ENCODE results near the gene TPH2.

TPH2 gene

DNA sequence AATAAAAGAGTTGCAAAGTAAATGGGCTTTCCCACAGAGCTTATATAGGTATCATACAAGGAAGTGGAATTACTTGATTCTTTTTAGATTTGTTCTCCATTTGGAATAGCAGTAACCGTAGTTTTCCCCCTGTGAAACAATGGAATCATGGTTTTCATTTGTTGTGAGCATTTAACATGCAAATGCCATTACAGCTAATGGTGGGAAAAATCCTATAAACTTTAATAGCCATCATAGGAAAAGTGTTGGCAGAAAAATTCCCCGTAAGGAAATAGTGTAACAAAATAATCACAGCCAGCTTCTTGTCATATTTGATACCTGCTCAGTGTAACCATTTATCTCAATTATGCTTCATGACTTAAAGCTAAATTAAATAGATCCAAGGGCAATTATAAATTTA, 95.3 kb downstream of the TPH2 start:
- DNase-seq (ENCODE audit: low read depth) = no peak

DNA sequence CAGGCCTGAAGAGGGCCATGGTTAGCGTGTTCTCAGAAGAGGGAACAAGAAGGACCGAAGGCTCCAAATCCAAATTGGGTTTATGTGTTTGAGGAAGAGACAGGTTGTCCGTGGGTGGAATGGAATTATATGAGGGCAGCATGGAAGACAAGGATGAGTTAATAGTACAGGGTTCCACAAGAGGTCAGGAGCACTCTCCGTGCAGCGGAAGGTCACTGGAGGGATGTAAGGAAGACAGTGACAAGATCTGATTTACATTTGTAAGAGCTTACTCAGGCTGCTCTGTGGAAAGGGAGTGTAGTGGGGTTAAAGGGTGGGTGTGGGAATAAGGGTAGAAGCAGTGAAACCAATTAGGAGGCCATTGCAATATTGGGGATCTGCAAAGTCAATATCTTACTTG, 97.0 kb downstream of the TPH2 start:
- DNase-seq (ENCODE audit: low read depth) = no peak

DNA sequence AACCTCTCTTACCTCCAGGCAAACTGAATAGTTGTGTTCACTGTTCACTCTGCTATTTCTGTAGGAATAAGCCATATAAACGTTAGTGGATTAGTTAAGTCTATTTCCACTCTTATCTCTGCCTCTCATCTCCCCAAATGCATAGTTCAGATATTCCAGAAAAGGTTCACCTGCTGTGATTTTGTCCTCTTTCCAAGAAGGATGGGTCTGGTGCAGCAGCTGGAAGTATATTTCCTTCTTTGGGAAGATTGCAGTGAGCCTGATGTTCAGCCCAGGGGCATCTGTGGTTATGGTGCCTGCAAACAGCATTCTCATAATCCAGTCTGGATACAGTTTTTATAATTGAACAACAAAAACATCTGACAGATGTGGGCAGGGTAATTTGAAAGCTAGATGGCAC, 97.7 kb downstream of the TPH2 start:
- DNase-seq (ENCODE audit: low read depth) = no peak

DNA sequence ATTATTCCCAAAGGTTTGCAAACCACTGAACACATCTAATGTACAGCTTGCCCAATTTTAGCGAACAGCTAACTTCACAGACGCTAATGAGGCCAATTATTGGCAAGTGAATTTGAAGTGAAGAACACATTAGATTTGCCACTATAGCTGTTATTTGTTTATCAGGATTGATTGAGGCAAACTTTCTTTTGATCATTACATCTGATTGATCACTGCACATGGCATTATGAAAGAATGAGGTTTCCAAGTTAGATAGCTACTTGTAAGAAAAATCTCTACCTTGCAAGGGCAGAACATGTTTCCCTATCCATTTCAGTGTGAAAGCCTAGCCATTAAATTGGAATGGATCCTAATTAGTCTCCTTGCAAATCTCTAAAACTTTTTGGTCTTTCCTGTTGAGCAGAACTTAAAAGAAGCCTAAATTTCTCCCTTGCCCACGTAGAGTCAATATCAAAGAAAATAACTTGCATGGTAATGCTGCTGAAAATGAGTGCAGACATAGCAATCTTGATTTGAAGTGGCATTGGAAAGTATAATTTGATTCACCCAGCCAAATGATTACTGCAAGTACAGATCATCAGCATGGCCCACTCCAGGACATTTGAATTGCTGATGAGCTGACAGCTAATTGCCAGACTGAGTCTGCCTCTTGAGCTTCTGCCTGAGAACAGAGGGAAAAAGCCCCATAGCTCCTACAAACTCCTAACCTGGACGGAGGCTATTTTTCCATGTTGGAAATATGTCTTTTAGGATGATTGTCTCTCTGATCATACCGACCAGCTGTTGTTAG, 98.6 kb downstream of the TPH2 start:
- DNase-seq (ENCODE audit: low read depth) = no peak

DNA sequence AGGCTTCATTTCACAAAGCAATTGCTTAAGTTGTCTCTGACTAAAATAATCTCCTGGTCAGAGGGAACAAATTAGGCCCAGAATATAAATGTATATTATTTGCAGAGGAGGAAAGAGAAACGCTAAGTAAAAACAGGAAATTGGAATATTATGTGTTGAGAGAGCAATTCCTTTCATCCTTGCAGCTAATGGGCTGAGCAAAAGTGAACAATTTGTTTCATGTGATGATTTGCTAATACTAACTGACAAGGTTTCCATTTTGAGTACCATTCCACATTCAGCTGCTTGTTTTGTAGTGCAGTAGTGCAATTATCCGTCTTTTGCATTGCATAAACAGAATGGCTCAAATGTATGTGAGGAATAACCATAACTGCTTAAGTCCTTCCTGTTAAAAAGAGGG, 103.2 kb downstream of the TPH2 start:
- DNase-seq (ENCODE audit: low read depth) = no peak

DNA sequence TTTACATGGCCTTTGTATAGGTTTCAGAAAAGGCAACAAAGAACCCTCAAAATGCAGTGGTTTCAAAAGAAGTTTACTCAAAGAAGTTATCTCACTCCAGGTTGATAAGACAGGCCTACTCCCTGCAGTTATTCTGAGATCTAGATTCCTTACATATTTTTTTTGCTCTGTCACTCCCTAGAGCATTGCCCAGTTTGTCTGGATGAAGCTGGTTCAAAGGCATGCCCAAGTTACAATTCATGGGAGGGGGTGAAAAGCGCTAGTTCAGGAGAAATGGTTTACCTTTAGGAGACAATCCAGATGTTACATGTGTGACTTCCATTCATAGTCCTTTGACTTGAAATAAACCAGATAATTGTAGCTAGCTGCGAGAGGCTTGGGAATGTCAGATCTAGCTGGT, 115.0 kb downstream of the TPH2 start:
- DNase-seq (ENCODE audit: low read depth) = no peak

DNA sequence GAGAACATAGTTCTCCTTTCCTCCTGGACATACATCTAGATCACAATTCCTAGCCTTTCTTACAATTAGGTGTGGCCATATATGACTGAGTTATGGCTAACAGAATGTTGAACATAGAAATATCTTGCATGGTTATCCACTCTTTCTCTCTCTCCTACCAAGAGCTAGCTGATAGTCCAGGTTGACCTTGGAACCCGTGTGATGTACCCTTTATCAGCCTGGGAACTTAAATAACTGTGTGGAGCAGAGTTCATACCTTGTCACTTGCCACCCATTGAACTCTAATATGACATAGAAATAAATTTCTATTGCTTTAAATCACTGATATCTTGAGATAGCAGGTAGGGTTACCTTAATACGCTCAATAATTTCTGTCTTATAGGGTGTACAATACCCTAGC, 115.9 kb downstream of the TPH2 start:
- DNase-seq (ENCODE audit: low read depth) = no peak

DNA sequence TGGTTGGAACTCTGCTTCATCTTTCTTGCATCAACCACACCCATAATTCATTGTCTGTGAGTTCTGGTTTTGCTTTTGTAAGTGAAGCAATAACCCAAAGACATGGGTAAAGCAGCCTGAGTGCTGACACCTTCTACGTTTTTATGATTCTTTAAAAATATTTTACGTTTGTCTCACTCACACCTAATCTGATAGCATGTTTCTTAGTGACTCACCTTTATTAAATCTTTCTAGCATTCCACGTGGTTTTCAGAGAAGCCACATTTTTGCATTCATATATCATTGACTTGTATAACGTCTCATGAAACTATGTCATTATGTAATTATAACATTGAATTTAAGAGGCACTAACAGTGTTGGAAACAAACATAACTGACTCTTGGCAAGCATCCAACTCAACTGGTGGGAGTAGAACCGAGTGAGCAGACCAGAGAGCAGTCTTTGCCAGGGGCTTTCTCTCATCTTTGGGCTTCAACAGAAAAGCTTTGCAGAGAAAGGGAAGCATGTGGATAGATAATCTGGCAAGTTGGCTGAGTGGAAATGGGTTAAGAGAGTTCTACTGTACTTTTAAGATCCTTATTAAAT, 118.8 kb downstream of the TPH2 start:
- DNase-seq (ENCODE audit: low read depth) = no peak

DNA sequence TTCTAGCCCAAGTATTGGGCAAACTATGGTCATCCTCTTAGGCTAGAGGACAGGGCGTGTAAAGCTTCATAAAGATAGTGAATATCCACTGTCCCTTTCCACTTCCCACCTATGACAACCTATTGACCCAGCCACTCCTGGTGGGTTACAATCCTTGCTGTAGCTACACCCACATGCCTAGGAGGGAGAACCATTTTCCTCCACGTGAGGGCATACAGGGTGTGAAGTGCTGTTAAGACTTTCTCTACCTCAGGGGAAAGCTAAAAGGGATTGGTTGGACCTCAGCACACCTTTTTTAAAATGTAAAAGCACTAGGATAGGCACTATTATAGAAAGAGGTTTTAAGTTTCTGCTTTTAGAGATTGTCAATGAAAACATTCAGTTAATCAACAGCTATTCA, 124.4 kb downstream of the TPH2 start:
- DNase-seq (ENCODE audit: low read depth) = no peak

DNA sequence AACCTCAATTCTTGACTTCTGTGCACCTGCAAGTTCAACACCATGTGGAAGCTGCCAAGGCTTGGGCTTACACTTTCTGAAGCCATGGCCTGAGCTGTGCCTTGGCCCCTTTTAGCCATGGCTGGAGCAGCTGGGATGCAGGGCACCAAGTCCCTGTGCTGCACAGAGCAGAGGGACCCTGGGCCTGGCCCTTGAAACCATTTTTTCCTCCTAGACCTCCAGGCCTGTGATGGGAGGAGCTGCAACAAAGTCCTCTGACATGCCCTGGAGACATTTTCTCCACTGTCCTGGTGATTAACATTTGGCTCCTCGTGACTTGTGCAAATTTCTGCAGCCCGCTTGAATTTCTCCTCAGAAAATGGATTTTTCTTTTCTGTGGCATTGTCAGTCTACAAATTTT, 132.4 kb downstream of the TPH2 start:
- DNase-seq (ENCODE audit: low read depth) = no peak

DNA sequence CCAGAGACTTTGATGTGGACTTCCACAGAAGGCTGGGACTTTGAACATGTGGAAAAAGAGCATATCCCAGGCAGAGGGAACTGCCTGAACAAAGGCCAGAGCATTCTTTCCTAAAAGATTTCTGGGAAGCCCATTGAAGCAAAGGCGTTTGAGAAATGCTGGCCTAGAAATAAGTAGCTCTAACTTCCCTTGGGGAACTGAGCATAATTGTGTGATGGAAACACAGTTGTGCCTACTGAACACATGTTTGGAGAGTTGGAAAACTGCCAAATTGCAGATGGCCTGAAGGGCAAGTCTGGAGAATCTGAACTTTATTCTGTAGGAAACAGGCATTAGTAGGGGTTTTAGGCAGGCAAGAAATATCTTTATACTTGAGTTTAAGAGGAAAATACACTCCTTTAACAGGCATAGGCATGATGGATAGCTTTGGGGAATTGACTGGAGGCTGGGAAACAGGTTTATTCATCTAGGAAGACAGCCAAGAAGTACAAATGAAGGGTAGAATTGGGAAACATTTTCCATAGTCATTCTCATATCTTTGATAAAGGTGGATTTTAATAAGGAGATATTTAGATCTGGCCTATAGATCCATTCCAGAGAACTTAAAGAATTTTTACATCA, 134.1 kb downstream of the TPH2 start:
- no peak for DNase-seq (ENCODE audit: low read depth)

DNA sequence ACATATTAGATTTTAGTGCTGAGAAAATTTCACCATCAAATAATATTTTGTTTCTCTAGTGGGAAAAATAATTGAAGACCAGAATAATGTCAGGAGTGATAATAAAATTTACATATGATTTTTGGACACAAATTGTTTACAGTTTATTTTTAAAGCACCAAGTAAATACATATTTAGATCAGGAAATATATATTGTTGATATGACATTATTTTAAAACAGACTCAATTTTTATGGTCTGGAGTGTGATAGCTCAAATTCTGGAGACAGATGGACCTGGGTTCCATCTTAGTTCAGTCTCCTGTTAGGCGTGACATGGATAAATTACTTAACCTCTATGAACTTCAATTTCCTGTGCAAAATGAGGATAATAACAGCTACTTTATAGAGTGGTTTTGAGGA, 135.4 kb downstream of the TPH2 start:
- DNase-seq (ENCODE audit: low read depth) = no peak

DNA sequence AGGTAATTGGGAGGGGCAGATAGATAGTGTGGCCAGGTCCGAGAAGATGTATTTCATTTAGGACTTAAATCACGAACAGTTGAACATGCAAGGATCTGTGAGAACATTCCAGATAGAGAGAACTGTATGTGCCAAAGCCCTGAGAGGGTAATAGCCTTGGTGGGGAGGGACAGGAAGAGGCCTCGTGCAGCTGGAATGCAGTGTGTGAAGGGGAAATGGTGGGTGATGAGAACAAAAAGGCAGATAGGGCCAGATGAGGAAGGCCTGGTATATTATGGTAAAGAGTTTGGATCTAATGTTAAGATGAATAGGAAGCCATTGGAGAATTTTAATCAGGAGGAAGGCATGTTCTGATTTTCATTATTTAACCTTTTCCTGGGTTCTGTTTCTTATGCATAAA, 136.3 kb downstream of the TPH2 start:
- DNase-seq (ENCODE audit: low read depth) = no peak

DNA sequence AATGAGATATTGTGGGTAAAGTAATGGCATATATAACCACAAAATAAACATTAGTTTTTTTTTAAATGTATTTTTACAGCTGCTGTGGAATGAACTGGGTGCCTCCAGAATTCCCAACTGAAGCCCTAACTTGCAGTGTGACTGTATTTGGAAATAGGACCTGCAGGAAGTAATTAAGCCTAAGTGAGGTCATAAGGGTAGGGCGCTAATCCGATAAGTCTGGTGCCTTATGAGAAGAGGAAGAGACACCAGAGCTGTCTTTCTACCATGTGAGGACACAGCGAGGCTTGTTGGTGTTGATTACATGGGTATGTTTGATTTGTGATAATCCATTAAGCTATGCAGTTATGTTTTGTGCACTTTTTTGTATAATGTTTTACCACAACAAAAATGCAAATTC, 136.8 kb downstream of the TPH2 start:
- no peak for DNase-seq (ENCODE audit: low read depth)

DNA sequence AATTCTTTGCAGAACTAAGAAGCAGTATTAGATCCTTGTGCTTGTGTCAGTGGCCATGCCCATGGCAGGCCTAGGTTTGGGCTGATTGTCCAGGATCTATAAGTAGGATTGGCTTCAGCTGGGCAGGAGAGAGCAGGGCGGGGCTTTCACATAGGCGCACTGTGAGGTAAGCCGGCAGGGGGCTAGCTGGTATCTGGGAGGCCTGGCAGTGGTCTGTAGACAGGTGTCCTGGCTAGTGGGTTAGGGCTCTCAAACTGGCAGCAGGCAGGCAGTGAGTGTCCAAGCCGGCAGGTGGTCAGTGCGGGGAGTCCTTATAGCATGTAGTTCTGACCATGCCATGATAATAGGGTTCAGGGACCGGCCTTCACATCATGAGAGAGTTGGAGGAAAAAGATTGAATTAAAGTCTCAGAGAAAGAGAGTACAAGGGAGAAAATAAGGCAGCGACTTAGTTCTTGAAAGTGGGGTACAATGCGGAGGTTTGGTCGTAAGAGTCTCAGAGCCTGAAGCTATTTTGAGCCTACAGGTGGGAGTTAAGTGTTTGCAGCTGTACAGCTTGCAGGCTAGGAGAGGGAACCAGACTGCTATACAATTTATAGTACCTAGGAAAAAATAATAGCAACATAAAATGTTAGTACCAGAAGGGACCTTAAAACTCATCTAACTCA, 137.4 kb downstream of the TPH2 start:
- DNase-seq (ENCODE audit: low read depth) = no peak

DNA sequence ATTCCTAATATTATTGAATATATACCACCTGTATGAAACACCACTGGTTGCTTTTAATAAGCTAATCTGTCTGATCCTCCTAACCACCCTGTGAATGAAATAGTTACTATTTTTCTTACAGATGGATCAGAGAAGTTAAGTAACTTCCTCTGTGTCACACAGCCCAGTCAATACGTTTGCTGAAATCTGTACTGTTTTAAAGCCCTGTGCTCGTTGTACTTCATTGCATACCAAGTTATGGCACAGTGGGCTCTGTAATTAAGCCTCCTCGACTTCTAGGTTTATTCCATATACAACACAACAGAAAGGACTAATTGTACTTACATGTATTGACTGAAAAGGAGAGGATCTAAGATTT, 137.9 kb downstream of the TPH2 start:
- DNase-seq (ENCODE audit: low read depth) = no peak

DNA sequence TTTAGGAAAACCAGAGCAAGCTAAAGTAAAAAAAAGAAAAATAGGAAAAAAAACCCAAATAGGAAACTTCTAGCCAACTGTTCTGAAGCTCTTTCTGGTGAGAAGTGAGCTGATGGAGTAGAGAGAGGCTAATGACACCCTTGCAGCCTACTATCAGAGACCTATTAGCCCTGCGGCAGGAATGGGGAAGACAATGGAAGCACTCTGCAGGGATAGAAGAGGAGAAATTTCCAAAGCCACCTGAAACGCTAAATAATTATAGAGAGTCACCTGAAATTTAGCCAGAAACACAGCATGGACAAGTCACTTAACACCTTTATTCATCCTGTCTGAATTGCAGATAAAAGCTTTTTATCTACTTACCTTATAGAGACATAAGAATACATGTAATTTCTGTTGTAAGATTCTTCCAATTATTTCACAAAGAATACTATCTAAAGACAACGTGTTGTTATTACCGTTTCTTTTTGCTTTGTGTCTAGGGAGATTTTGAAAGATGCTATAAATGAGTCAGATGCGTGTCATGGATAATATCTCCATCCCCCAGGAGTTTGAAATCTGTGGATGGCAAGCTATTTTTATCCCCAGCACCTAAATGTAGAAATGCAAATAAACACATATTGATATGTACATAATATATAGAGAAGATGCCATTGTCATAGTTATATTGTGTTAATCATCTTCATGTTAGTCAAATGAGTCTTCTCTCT, 138.6 kb downstream of the TPH2 start:
- DNase-seq (ENCODE audit: low read depth) = no peak

DNA sequence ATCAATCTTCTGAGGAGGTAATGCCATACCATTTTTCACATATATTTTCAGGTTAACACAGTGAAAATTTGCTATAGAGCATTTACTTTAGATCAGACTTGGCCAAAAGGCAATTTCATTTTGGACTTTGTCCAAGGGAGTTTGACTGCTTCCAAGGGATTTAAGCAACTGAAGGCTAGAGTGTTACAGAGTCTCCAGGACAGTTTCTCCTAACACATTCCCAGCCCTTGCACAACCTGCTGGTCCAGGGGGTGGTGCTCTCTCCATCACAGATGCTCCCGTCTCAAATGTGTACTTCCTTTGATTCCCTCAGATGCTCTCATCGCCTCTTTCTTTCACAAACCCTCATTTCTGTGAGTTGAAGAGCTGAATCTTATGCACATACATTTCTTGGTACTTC, 143.1 kb downstream of the TPH2 start:
- DNase-seq (ENCODE audit: low read depth) = no peak

All from GM04503 (cell line).